ENCODE results near the gene KRT23.

DNA sequence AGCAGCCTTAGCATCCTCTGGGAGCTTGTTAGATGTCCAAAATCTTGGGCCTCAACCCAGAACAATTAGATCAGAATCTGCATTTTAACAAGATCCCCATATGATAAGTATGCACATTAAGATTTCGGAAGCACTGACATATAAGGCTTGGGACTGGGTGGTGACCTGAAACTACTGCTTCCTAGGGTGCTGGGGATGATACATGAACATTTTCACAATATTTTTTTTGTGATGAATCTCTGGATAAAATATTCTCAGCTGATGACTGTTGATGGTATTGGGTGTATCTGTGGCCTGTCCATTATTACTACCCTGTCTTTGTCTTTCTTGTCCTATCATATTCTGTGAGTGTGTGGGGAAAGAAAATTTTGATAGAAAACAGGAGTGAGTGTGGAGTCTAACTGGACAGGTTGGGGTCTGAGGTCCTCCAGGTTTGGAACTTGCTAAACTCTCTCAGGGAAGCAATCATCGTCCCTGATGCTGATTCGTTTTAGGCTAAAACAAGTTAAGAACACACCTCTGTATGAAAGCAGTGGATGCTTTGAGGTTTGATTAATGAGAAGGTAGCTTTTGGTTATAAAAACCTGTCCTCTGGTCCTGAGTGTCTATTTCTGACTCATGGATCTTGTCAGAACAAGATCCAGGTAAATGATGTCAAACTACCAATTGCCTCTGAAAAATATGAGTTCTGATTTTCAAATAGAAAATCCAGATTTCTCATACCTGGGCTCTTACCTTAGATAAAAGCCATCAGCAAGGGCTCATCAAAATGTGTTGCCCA lies 23.2 kb downstream of the KRT23 start:
- TF ChIP-seq POLR2A (IDR thresholded peaks at IDR 0.05) = no peak
- TF ChIP-seq, protein P1, sequence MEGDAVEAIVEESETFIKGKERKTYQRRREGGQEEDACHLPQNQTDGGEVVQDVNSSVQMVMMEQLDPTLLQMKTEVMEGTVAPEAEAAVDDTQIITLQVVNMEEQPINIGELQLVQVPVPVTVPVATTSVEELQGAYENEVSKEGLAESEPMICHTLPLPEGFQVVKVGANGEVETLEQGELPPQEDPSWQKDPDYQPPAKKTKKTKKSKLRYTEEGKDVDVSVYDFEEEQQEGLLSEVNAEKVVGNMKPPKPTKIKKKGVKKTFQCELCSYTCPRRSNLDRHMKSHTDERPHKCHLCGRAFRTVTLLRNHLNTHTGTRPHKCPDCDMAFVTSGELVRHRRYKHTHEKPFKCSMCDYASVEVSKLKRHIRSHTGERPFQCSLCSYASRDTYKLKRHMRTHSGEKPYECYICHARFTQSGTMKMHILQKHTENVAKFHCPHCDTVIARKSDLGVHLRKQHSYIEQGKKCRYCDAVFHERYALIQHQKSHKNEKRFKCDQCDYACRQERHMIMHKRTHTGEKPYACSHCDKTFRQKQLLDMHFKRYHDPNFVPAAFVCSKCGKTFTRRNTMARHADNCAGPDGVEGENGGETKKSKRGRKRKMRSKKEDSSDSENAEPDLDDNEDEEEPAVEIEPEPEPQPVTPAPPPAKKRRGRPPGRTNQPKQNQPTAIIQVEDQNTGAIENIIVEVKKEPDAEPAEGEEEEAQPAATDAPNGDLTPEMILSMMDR (IDR thresholded peaks at IDR 0.05) = no peak

Measured in stomach (tissue), 4 donors.